ENCODE results near the gene NDUFA13.

NDUFA13 gene

DNA sequence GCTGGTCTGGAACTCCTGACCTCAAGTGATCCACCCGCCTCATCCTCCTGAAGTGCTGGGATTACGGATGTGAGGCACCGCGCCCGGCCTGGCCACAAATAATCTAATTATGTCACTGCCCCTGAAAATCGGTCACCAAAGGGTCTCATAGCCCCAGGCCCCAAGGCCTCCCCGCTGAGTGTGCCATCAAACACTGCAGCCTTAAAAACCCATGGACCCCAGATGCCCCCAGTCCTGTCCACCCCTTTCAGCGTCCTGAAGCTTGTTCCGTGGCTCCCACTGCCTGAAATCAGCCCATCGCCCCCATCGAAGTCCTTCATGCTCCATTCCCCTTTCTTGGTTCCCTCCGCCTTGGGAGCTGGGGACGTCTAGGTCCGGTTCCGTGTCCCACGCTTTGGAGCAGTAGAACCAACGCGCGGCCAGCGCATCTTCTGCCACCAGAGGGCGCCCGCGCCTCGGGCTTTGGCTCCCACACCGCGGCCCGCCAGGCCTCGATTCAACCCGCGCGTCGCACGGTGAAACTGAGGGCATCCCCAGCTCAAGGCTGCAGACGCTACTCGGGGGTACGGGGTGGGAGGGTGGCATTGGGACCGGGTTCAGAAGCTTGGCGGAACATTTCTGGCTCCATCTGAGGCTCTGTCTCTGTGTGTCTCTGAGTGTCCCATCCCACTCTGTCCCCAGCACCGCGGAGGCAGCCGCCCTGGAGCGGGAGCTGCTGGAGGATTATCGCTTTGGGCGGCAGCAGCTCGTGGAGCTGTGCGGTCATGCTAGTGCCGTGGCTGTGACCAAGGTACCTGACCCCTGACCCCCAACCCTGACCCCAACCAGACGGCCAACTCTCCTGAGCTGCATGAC, 16.2 kb downstream of the NDUFA13 start:
- Histone ChIP-seq H3K9ac (peak overlapping the region in 3 of 11 experiments; percentile 17 to 46 (median 18); a peak in 3 of 22 replicates), H4K20me1 (peaks cover 0 to 68% (median 12%) of the 10 kb centered on the region in 11 experiments; a peak in 14 of 22 replicates), H3K27ac (no peak overlapping the region; a peak in 2 of 22 replicates), H3K4me2 (peak overlapping the region; percentile 47 to 71 (median 61)), H3K36me3 (peaks cover 13 to 42% (median 24%) of the 10 kb centered on the region in 11 experiments; a peak in 20 of 22 replicates), H3K4me3 (no peak overlapping the region), H3K27me3 (peaks cover 1 to 11% (median 3%) of the 10 kb centered on the region in 11 experiments), H3K4me1 (peaks cover 34 to 52% (median 43%) of the 10 kb centered on the region in 10 experiments), H3K9me3 (replicated peaks in 1 of 11) (no peaks in the 10 kb centered on the region)
- TF ChIP-seq Cebpa-rat (IDR thresholded peaks at IDR 0.05), result no peak

DNA sequence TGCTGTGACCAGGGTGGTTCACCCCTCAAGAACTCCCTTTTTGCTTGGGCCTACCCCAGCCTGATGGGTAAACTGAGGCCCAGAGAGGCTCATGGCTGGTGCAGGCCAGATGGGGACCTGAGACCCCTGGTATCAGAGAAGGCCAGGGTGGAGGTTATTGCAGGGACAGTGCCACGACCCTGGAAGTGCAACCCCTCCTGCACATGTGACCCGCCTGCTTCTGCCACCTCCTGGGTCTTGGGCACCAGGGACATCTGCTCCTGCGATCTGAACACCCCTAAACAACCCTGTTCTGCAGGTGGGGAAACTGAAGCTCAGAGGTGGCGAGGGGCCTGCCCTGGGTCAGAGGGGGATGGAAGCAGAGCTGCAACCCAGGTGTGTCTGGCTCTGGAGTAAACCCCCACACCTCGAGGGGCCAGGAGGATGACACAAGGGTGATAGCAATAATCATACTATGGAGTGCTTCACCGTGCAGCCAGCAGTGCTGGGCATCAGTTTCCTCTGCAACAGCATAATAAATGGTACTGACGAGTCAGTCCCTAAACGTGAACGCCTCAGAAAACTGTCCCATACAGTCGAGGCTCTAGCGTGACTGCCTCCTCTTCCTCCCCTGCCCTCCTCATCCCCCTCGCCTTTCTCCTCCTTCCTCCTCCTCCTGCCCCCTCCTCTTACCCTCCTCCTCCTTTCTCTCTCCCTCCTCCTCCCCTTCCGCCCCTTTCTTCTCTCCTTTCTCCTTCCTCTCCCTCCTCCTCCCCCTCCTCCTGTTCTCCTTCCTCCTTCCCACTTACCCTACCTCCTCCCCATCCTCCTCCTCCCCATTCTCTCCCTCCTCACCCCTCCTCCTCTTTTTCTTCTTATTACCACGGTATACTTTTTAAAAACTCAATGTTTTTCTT, 17.0 kb downstream of the NDUFA13 start:
- H3K4me2 ChIP-seq, result peak overlapping the region; percentile 47 to 71 (median 61)
- H3K4me3 ChIP-seq, result no peak overlapping the region

DNA sequence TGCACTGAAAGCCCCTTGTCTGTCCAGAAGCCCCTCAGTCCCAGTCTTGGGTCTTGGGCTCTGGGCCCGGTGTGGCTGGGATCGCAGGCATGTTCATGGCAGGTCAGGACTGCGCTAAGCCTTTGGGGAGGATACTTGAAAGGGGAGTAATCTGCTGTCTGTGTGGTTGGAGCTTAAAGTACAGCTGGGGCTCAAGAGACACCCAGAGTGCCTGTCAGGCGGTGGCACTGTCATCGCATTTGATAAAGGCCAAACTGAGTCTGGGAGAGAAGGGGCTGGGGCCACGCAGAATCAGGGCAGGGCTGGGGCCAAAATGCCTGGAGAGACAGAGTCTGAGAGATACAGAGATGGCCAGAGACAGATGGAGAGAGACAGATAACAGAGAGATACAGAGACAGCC, 17.8 kb downstream of the NDUFA13 start:
- peaks cover 33 to 56% (median 45%) of the 10 kb centered on the region in 10 experiments for H3K4me1 ChIP-seq
- no peak for TF ChIP-seq Cebpa-rat (IDR thresholded peaks at IDR 0.05)
- H3K27me3 ChIP-seq, result peaks cover 18 to 27% (median 20%) of the 10 kb centered on the region in 11 experiments
- peak overlapping the region in 2 of 11 experiments; percentile 18 to 20; a peak in 1 of 22 replicates for H3K9ac ChIP-seq
- peaks cover 0 to 66% (median 9%) of the 10 kb centered on the region in 11 experiments; a peak in 11 of 22 replicates for H4K20me1 ChIP-seq
- H3K36me3 ChIP-seq, result peaks cover 3 to 26% (median 10%) of the 10 kb centered on the region in 11 experiments; a peak in 15 of 22 replicates
- H3K9me3 ChIP-seq (replicated peaks in 1 of 11), result no peaks in the 10 kb centered on the region
- peak overlapping the region in 2 of 11 experiments; percentile 10 to 13; a peak in 2 of 22 replicates for H3K27ac ChIP-seq
- H3K4me2 ChIP-seq, result peak overlapping the region in 7 of 11 experiments; percentile 47 to 71 (median 60); a peak in 10 of 22 replicates
- H3K4me3 ChIP-seq, result no peak overlapping the region

More for the DNA sequence above, 17.0 kb downstream of the NDUFA13 start:
- Histone ChIP-seq H3K27me3 (peaks cover 10 to 19% (median 12%) of the 10 kb centered on the region in 11 experiments), H3K36me3 (peaks cover 8 to 34% (median 15%) of the 10 kb centered on the region in 11 experiments; a peak in 20 of 22 replicates), H3K27ac (peak overlapping the region in 1 of 11 experiments; percentile 10; a peak in 2 of 22 replicates), H3K9ac (peak overlapping the region in 2 of 11 experiments; percentile 18 to 30; a peak in 4 of 22 replicates), H3K9me3 (replicated peaks in 1 of 11) (no peaks in the 10 kb centered on the region), H4K20me1 (peaks cover 0 to 68% (median 7%) of the 10 kb centered on the region in 11 experiments; a peak in 12 of 22 replicates), H3K4me1 (peaks cover 30 to 49% (median 40%) of the 10 kb centered on the region in 10 experiments)
- TF ChIP-seq Cebpa-rat (IDR thresholded peaks at IDR 0.05), result no peak

DNA sequence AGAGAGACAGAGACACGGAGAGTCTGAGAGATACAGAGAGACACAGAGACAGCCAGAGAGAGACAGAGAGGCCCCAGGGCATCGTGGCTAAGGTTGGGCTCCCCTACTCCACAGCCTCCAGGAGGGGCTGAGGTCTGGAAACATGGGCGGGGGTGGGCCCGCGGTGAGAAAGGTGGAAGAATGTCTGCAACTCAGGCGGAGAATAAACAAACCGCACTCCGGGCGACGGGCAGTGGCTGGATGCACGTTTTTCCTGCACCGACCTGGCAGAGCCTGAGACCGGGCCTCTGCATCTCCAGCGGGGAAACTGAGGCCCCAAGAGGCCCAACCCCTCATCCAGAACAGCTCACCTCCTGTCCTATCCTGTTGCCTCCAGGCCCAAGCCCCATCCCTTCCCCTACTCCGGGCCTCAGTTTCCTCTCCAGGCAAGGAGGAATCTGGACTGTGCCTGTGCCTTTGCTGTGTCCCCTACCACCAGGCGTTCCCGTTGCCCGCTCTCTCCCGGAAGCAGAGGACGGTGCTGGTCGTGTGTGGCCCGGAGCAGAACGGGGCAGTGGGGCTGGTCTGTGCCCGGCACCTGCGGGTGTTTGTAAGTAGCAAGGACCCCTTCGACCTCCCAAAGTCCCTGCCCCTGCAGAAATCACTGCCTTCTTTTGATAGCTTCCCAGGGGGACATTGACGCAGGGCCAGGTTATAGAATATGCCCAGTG, 18.7 kb downstream of the NDUFA13 start:
- no peaks in the 10 kb centered on the region for H3K9me3 ChIP-seq (replicated peaks in 1 of 11)
- H3K36me3 ChIP-seq, result peaks cover 0 to 17% (median 6%) of the 10 kb centered on the region in 11 experiments; a peak in 10 of 22 replicates
- H4K20me1 ChIP-seq, result peaks cover 0 to 57% (median 9%) of the 10 kb centered on the region in 11 experiments; a peak in 11 of 22 replicates
- H3K27me3 ChIP-seq, result peaks cover 22 to 36% (median 28%) of the 10 kb centered on the region in 11 experiments
- H3K4me1 ChIP-seq, result peaks cover 33 to 50% (median 42%) of the 10 kb centered on the region in 10 experiments
- H3K4me2 ChIP-seq, result no peak overlapping the region
- no peak overlapping the region for H3K27ac ChIP-seq
- no peak overlapping the region for H3K4me3 ChIP-seq
- no peak overlapping the region for H3K9ac ChIP-seq
- no peak for TF ChIP-seq Cebpa-rat (IDR thresholded peaks at IDR 0.05)

DNA sequence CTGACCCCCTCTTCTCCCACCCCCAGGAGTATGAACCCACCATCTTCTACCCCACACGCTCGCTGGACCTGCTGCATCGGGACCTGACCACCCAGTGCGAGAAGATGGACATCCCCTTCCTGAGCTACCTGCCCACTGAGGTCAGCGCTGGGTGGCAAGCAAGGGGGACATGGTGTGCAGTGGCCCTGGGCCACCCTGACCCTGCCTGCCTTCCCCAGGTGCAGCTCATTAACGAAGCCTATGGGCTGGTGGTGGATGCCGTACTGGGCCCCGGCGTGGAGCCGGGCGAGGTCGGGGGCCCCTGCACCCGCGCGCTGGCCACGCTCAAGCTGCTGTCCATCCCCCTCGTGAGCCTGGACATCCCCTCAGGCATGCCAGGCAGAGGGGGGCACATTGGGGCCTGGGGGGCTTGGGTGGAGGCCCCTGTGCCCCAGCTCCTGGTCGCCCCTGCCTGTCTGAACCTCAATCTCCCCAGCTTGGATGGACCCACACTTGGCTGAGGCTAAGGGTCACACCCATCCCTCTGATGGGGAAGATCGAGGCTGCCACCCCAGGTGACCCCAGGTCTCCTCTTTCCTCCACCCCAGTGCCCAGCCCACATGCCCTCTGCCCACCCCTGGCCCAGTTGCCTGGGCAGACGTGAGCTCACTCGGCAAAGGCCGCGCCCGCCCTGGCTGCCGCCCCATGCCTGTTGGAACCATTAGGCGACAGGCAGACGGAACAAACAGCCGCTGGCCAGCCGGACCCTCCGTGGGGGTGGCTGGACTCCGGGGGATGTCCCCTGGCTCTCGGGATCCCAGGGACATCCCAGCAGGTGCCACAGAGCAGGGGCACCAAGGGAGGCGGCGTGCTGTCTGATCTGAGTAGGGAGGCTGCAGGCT, 19.5 kb downstream of the NDUFA13 start:
- peaks cover 0 to 54% (median 7%) of the 10 kb centered on the region in 11 experiments; a peak in 10 of 22 replicates for H4K20me1 ChIP-seq
- no peak overlapping the region for H3K27ac ChIP-seq
- peaks cover 28 to 42% (median 36%) of the 10 kb centered on the region in 10 experiments for H3K4me1 ChIP-seq
- H3K9ac ChIP-seq, result no peak overlapping the region
- no peak overlapping the region for H3K4me2 ChIP-seq
- no peak for TF ChIP-seq Cebpa-rat (IDR thresholded peaks at IDR 0.05)
- peaks cover 0 to 14% (median 6%) of the 10 kb centered on the region in 11 experiments; a peak in 10 of 22 replicates for H3K36me3 ChIP-seq
- peaks cover 0 to 4% (median 0%) of the 10 kb centered on the region in 11 experiments; a peak in 1 of 22 replicates for H3K9me3 ChIP-seq (replicated peaks in 1 of 11)
- H3K27me3 ChIP-seq, result peaks cover 22 to 42% (median 33%) of the 10 kb centered on the region in 11 experiments
- H3K4me3 ChIP-seq, result no peak overlapping the region

DNA sequence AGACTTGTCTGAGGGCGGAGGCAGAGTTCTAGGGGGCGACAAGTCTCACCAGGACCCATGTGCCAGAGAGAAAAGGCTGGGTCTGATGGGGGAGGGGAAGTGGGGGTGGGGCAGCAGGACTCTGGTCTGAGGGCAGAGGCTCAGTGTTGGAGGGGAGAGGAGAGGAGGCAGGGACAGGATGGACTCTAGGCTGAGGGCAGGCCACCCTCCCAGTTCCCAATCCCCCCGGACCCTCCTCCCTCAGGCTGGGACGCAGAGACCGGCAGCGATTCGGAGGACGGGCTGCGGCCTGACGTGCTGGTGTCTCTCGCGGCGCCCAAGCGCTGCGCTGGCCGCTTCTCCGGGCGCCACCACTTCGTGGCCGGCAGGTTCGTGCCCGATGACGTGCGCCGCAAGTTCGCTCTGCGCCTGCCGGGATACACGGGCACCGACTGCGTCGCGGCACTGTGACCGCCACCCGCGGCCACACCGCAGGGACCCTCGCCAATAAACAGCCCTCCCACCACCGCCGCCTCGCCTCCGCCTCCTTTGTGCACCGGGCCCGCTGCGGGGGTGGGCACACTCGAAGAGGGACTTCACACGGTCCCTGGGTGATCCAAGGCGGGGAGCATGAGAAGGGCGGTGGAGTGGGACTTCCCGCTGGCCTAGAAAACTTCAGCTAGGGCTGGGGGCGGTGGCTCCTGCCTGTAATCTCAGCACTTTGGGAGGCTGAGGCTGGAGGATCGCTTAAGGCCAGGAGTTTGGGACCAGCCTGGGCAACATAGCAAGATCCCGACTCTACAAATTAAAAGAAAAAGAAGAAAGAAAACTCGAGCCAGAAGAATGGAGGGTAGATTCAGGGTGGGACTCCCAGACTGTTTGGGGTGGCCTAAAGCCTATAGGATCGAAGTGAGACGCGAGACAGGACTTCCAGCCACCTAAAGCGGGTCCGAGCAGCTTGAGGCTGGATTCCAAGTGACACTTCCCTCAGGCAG, 21.3 kb downstream of the NDUFA13 start:
- Histone ChIP-seq H3K27ac (no peak overlapping the region), H4K20me1 (peaks cover 0 to 46% (median 0%) of the 10 kb centered on the region in 11 experiments; a peak in 9 of 22 replicates), H3K36me3 (peaks cover 0 to 14% (median 3%) of the 10 kb centered on the region in 11 experiments; a peak in 8 of 22 replicates), H3K4me3 (peak overlapping the region in 4 of 10 experiments; percentile 36 to 57 (median 50); a peak in 3 of 20 replicates), H3K9me3 (replicated peaks in 1 of 11) (peaks cover 0 to 12% (median 0%) of the 10 kb centered on the region in 11 experiments; a peak in 2 of 22 replicates), H3K27me3 (peaks cover 22 to 42% (median 33%) of the 10 kb centered on the region in 11 experiments), H3K4me2 (peak overlapping the region; percentile 54 to 84 (median 71); a peak in 17 of 22 replicates), H3K9ac (peak overlapping the region in 1 of 11 experiments; percentile 29; a peak in 2 of 22 replicates), H3K4me1 (peaks cover 29 to 48% (median 40%) of the 10 kb centered on the region in 10 experiments)
- TF ChIP-seq Cebpa-rat (IDR thresholded peaks at IDR 0.05), result no peak

All from BLaER1 treated with 17β-estradiol and CSF1 and Interleukin-3, amounts not matched to agents 10 nM and 100 nM (cell line).